Sigmoid colon (tissue), 4 donors: ENCODE measurements around the gene HDAC9.

ENCODE experiments used
- CTCF ChIP-seq, 4 experiments: fragments of 450-650 bp in 3 of 4; fragments of 200-600 bp in 1 of 4; IDR thresholded peaks; one replicate each; pipeline ENCODE4 v1.5.1; 2016 to 2019; ENCODE audit warnings: antibody characterized with exemption in 4 of 4, mild to moderate bottlenecking in 3 of 4, moderate library complexity in 2 of 4
- EP300 ChIP-seq, 4 donors: sonication (generic); formaldehyde crosslinking; IDR thresholded peaks; one replicate each; pipeline ENCODE4 v1.6.1; 2017; ENCODE audit warnings: antibody characterized with exemption in 4 of 4
- POLR2A ChIP-seq, 2 donors: fragments of 450-650 bp; IDR thresholded peaks; one replicate each; pipeline ENCODE4 v1.6.1; 2016; ENCODE audit warnings: antibody characterized with exemption in 2 of 2, mild to moderate bottlenecking in 2 of 2, moderate library complexity in 2 of 2
- POLR2AphosphoS5 ChIP-seq, 4 donors: sonication (generic); formaldehyde crosslinking; IDR thresholded peaks; one replicate each; pipeline ENCODE4 v1.6.1; 2017; ENCODE audit warnings: antibody characterized with exemption in 4 of 4

- TF ChIP-seq CTCF (IDR thresholded peaks at IDR 0.05) (no peak), POLR2A (IDR thresholded peaks at IDR 0.05) (no peak), EP300 (IDR thresholded peaks at IDR 0.05) (no peak), POLR2AphosphoS5 (IDR thresholded peaks at IDR 0.05) (no peak)
Observed at GRCh38 chr7:18590241-18590640, 94.7 kb downstream of the HDAC9 start.
